Pancreas (tissue), 10 donors: ENCODE data around the gene MAT2A. TPM values are rescaled to one million over a fixed set of nuclear protein-coding genes. Genes with fewer than 3 reads are reported as not detected.

Experiments
- ATAC-seq, 4 donors: fragments of 200-7000 bp; cut with Tn5 transposase; one replicate each; pipeline versions ENCODE4 v1.8.0 to v1.9.1; 2020; ENCODE audit warnings: mild to moderate bottlenecking in 4 of 4, moderate library complexity in 4 of 4
- DNase-seq, 6 donors: peaks; one replicate each; pipeline ENCODE4 v3.0.0-alpha.2; 2020
- FAIRE-seq: peaks from 2 replicates; lab custom pipeline; 2012; peaks lifted over from hg19 to GRCh38; lab: Jason Lieb, UNC
- H3K27ac ChIP-seq, 4 donors: fragments of 200-600 bp; sonication (generic); 1 replicate in 3 of 4; 2 replicates in 1 of 4; pipeline versions ENCODE4 v1.5.0 to v1.8.0; 2020
- H3K27me3 ChIP-seq, 4 donors: fragments of 200-600 bp; one replicate each; pipeline ENCODE4 v1.8.0; 2021
- H3K36me3 ChIP-seq, 3 donors: fragments of 200-600 bp; sonication (generic) in 1 of 3; one replicate each; pipeline versions ENCODE4 v1.5.0 to v1.8.0; 2020 to 2021
- H3K4me1 ChIP-seq, 3 donors: fragments of 200-600 bp; one replicate each; pipeline ENCODE4 v1.8.0; 2021
- H3K4me3 ChIP-seq, 4 donors: fragments of 200-600 bp; sonication (generic) in 2 of 4; one replicate each; pipeline versions ENCODE4 v1.5.0 to v1.8.0; 2020 to 2021
- H3K9me3 ChIP-seq, 4 donors: fragments of 200-600 bp; one replicate each; pipeline ENCODE4 v1.8.0; 2021
- CTCF ChIP-seq, 4 donors: fragments of 200-600 bp; sonication (generic) in 3 of 4; IDR thresholded peaks; one replicate each; pipeline versions ENCODE4 v1.5.0 to v1.8.0; 2021; ENCODE audit warnings: antibody characterized with exemption in 4 of 4
- WGBS, 2 donors: extraction: QIAGEN DNeasy Blood & Tissue Kit; methylation state at CpG; one replicate each; pipeline ENCODE4 v1.1.7; 2013; 5-methylcytosine and 5-hydroxymethylcytosine counted together
- intact Hi-C, 3 donors: fragments of 100-400 bp; cut with DNase I; formaldehyde crosslinking; loops; one replicate each; pipeline versions ENCODE4 v1.11.1 to v1.14.2; 2022
- polyA plus RNA-seq, 2 donors: library from polyadenylated mRNA; stranded (reverse); fragments of 200-250 nt; gene quantifications; one replicate each; pipeline ENCODE4 v1.2.3, GENCODE V29; 2013
- total RNA-seq, 6 donors: library from RNA; stranded (reverse); fragmentation: NEBNext Ultra II Directional in 4 of 6; extraction: Animal tissue kit (Norgen Biotek cat#: 25700) in 4 of 6; gene quantifications; one replicate each; pipeline versions ENCODE4 v1.2.1 to v1.2.4, GENCODE V29; 2021 to 2023
- donor health status: healthy with polysubstance abuse.
- donor health status: DM: no; HTN: no; CAD: no; lungs with moderate emphysema.
- donor health status: DM: no; HTN: no; CAD: no.
- donor health status: control.
- donor health status: control.
- donor health status: Bipolar disorder and iron deficiency.
- donor health status: DM: yes; HTN: yes; CAD: no.
- donor health status: DM: no; HTN: no; CAD: no.
- donor health status: DM: no; HTN: no; CAD: no.
- donor health status: DM: yes; HTN: yes; CAD: no.

The MAT2A gene
- total and polyA plus RNA-seq, 8 donors = 127 to 447 (median 215) TPM

GRCh38 chr2:85501248-85501647 is 37.7 kb upstream of the MAT2A start:
- H3K27me3 ChIP-seq = no peaks in the 10 kb centered on the region
- no peak for DNase-seq
- H3K9me3 ChIP-seq = no peaks in the 10 kb centered on the region
- H3K36me3 ChIP-seq = no peaks in the 10 kb centered on the region
- H3K4me3 ChIP-seq = no peak overlapping the region
- ATAC-seq = no peak
- no peak for TF ChIP-seq CTCF (IDR thresholded peaks at IDR 0.05)
- no peak overlapping the region for H3K27ac ChIP-seq
- peaks cover 0 to 12% (median 0%) of the 10 kb centered on the region in 3 donors for H3K4me1 ChIP-seq
- FAIRE-seq = no peak
- intact Hi-C loops = no loop called here
- WGBS, 2 donors = 55 to 63% methylated on average over 3 of the region's 3 CpGs

GRCh38 chr2:85502720-85503119 is 36.2 kb upstream of the MAT2A start:
- FAIRE-seq = no peak
- intact Hi-C loops = no loop called here
- Histone ChIP-seq H3K36me3 (no peaks in the 10 kb centered on the region), H3K9me3 (no peaks in the 10 kb centered on the region), H3K4me1 (peaks cover 0 to 12% (median 0%) of the 10 kb centered on the region in 3 donors), H3K27me3 (no peaks in the 10 kb centered on the region), H3K27ac (no peak overlapping the region), H3K4me3 (no peak overlapping the region)
- TF ChIP-seq CTCF (IDR thresholded peaks at IDR 0.05) = no peak
- 72 to 82% methylated on average over 3 of the region's 3 CpGs for WGBS, 2 donors
- DNase-seq = no peak
- ATAC-seq = peak in 2 of 4 donors; percentile 5 to 6

GRCh38 chr2:85503168-85503850 is 35.7 kb upstream of the MAT2A start:
- no peaks in the 10 kb centered on the region for H3K9me3 ChIP-seq
- ATAC-seq (peak in 2 of 4 donors; percentile 43 to 45), DNase-seq (peak in 1 of 6 donors; percentile 30), FAIRE-seq (no peak)
- H3K27ac ChIP-seq = no peak overlapping the region
- H3K4me3 ChIP-seq = no peak overlapping the region
- 83 to 86% methylated on average over 17 of the region's 17 CpGs for WGBS, 2 donors
- intact Hi-C loops = no loop called here
- no peaks in the 10 kb centered on the region for H3K36me3 ChIP-seq
- H3K27me3 ChIP-seq = no peaks in the 10 kb centered on the region
- H3K4me1 ChIP-seq = peaks cover 0 to 12% (median 0%) of the 10 kb centered on the region in 3 donors
- TF ChIP-seq CTCF (IDR thresholded peaks at IDR 0.05) = no peak

GRCh38 chr2:85503851-85504777 is 34.9 kb upstream of the MAT2A start:
- Histone ChIP-seq H3K36me3 (no peaks in the 10 kb centered on the region), H3K9me3 (no peaks in the 10 kb centered on the region), H3K4me1 (peaks cover 0 to 12% (median 0%) of the 10 kb centered on the region in 3 donors), H3K27ac (no peak overlapping the region), H3K27me3 (no peaks in the 10 kb centered on the region), H3K4me3 (no peak overlapping the region)
- intact Hi-C loops = no loop called here
- DNase-seq (no peak), FAIRE-seq (no peak), ATAC-seq (peak in 2 of 4 donors; percentile 2 to 19)
- whole genome bisulfite sequencing, 2 donors = 87 to 89% methylated on average over 18 of the region's 18 CpGs
- TF ChIP-seq CTCF (IDR thresholded peaks at IDR 0.05) = no peak
